Measurements from ENCODE around the gene STIM1.
A peak's percentile ranks its signal among the peaks of the same experiment; 100 is the strongest.
"Not testable (repeated sequence)": the region's sequence is repeated elsewhere in the genome, so short reads cannot be mapped to it uniquely, and the experiment has no call there.

Gene STIM1

GRCh38 chr11:3854977-3855807 is at the start of gene STIM1:
Gene STIM1, plus strand, starts transcription at chr11:3855664. Its CDS starts 607 bp downstream, at chr11:3856271.
- peak within 1 kb of the TSS; percentile 84 for H3K27ac ChIP-seq
- DNase-seq (ENCODE audit: low read depth, low spot score): peak; percentile 53

DNA sequence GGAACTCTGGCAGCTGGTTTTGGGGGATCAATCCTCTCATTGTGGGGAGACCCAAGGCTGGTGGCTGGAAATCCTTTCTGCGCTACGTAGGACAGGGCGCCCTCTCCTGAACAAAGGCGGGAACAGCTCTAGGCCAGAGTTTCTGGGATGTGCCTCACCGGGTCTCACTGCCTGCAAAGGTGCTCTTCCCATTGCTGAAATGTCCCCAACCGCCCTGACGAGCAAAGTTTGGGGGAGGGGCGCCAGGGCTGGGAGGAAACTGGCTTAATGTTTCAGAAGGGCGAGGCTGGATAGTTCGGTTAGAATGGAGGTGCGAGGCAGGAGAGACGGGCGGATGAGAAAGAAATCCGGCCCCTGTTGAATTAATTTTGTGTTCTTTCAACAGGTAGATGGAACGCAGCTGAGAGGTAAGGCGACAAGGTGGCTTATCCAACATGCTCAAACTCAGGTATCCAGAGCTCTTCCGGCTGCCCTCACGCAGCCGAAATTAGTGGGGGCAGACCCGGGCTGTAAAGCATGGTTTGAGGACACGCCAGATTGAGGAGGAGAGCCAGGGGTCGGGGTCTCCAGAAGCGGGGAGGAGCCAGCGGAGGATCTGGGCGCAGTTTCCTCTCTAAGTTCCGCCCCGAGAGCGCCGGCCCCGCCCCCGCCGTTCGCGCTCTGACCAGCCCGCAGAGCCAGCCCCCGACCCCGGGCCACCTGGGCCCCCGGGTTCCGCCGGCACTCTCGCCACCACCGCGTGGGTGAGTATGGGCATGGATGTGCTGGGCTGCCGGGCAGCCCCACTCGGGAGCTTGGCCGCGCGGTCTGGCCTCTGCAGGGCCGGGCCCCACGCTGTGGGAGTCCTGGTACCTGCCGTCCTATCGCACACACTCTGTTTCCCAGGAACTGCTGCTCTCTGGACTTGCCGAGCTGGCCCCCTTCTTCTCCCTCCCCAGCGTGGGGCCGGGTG is 47.3 kb upstream of the STIM1 start, which contains the start of gene PGAP2:
Gene PGAP2, plus strand, starts transcription at position 652 of the 952 bp plus-strand sequence. CDS start 2,700 bp downstream, outside the sequence.
- DNase-seq (ENCODE audit: low read depth, low spot score): peak; percentile 16
- H3K27ac ChIP-seq: peak within 1 kb of the TSS; percentile 64

DNA sequence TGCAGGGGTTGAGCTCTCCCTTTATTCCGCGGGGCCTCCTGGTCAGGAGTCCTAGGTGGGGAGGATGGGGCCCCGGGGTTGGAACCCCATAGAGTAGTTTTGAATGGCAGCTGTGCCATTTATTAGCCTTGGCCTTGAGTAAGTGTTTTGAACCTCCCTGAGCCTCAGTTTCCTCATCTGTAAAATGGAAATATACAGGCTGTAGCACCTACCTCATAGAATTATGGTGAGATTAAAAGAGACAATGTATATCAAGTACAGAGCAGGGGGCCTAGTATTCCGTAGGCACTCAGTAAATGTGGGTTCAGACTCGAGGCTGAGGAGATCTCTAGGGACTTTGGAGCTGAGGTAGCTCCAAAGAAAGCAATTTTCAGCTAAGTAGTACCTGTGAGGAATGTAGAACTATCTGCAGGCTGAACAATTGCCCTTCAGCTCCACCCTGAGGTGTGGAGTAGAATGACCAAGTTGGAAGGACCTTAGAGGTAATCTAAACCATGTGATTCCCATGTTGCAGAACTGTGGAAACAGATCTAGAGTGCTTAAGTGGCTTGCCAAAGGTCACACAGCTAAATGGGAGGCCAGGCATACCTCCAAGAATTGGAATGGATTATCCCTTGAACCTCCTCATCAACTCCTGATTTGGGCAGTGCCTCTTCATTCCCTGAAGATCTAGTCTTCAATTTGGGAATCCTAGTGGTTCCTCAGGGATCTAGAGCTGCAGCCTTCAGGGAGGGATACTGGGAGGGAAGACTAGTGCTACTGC is 46.4 kb upstream of the STIM1 start:
- peak; percentile 24 for DNase-seq (ENCODE audit: low read depth, low spot score)
- peak overlapping the region; percentile 64 for H3K27ac ChIP-seq

DNA sequence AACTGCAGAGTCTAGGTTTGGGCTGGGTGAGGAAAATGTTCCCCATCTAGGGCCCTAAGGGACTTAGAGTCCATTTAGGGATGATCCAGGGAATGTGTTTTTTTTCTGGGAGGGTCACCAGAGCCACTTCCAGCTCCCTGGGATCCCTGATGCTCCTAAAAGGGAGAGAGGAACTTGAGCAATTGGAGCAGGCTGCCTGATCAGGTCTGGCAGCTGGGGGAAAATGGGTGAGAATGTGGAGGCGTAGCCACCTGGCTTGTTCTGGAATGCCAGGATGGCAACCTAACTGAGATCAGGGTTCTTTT is 45.9 kb upstream of the STIM1 start:
- H3K27ac ChIP-seq: no peak overlapping the region
- DNase-seq (ENCODE audit: low read depth, low spot score): no peak

- H3K27ac ChIP-seq: no peak overlapping the region
- DNase-seq (ENCODE audit: low read depth, low spot score): no peak
Measured at GRCh38 chr11:3810446-3810845, 45.0 kb upstream of the STIM1 start.

- no peak for DNase-seq (ENCODE audit: low read depth, low spot score)
Measured at GRCh38 chr11:3810951-3811350, 44.5 kb upstream of the STIM1 start.

GRCh38 chr11:3814832-3815231 is 40.6 kb upstream of the STIM1 start:
- not testable (repeated sequence) for H3K27ac ChIP-seq; DNase-seq (ENCODE audit: low read depth, low spot score)

More at GRCh38 chr11:3810951-3811350, 44.5 kb upstream of the STIM1 start:
- no peak overlapping the region for H3K27ac ChIP-seq

GRCh38 chr11:3815845-3816244 is 39.6 kb upstream of the STIM1 start:
- no peak for DNase-seq (ENCODE audit: low read depth, low spot score)
- H3K27ac ChIP-seq: no peak overlapping the region

GRCh38 chr11:3816673-3817072 is 38.8 kb upstream of the STIM1 start:
- no peak overlapping the region for H3K27ac ChIP-seq
- DNase-seq (ENCODE audit: low read depth, low spot score): no peak

- DNase-seq (ENCODE audit: low read depth, low spot score): no peak
- H3K27ac ChIP-seq: no peak overlapping the region
Measured at GRCh38 chr11:3817181-3817800, 38.2 kb upstream of the STIM1 start.

GRCh38 chr11:3820971-3821370 is 34.5 kb upstream of the STIM1 start:
- no peak for DNase-seq (ENCODE audit: low read depth, low spot score)

DNA sequence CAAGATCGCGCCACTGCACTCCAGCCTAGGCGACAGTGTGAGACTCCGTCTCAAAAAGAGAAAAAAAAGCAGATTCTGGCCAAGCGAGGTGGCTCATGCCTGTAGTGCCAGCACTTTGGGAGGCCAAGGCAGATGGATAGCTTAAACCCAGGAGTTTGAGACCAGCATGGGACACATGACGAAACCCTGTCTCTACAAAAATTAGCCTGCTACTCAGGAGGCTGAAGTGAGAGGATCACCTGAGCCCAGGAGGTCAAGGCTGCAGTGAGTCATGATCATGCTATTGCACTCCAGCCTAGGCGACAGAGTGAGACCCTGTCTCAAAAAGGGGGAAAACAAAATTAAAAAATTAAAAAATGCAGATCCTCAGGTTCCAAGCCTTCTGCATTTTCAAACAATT is 33.2 kb upstream of the STIM1 start:
- no peak for DNase-seq (ENCODE audit: low read depth, low spot score)
- no peak overlapping the region for H3K27ac ChIP-seq

More at GRCh38 chr11:3820971-3821370, 34.5 kb upstream of the STIM1 start:
- no peak overlapping the region for H3K27ac ChIP-seq

DNA sequence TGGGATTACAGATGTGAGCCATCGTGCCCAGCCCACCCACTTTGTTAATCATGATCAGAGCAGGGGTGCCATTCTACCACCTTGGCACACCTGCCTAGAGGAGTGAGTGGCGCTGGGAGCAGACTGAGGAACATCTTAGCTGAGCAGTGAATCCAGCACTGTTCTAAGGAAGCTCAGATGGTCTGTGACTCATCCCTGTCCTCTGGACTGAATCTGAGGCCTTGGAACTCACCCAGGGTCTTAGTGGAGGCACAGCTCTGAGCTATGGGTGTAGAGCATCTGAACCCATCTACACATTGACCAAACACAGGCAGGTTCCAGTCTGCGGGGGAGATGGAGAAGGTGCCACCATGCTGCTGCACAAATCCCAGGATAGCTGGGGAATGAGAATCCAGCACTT is 32.2 kb upstream of the STIM1 start:
- H3K27ac ChIP-seq: no peak overlapping the region
- no peak for DNase-seq (ENCODE audit: low read depth, low spot score)

DNA sequence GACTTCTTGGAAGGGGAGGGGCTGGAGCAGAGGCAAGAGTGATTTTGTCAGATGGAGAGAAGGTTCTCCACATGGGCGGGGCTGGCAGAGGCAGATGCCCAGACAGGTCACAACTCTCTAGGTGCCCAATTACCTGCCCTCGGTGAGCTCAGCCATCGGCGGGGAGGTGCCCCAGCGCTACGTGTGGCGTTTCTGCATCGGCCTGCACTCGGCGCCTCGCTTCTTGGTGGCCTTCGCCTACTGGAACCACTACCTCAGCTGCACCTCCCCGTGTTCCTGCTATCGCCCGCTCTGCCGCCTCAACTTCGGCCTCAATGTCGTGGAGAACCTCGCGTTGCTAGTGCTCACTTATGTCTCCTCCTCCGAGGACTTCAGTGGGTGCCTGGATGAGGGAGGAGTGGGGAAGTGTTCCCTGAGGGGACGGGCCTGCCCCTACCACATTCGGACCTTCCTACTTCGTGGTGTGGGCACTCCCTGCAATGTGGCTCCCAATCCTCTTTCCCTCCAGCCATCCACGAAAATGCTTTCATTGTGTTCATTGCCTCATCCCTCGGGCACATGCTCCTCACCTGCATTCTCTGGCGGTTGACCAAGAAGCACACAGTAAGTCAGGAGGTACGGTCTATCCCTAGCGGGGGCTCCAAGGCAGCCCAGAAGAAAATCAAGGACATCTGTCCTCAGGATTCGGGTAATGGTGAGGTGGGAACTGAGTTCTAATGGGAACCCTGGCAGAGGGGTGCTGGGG is 31.5 kb upstream of the STIM1 start:
- DNase-seq (ENCODE audit: low read depth, low spot score): no peak
- no peak overlapping the region for H3K27ac ChIP-seq

DNA sequence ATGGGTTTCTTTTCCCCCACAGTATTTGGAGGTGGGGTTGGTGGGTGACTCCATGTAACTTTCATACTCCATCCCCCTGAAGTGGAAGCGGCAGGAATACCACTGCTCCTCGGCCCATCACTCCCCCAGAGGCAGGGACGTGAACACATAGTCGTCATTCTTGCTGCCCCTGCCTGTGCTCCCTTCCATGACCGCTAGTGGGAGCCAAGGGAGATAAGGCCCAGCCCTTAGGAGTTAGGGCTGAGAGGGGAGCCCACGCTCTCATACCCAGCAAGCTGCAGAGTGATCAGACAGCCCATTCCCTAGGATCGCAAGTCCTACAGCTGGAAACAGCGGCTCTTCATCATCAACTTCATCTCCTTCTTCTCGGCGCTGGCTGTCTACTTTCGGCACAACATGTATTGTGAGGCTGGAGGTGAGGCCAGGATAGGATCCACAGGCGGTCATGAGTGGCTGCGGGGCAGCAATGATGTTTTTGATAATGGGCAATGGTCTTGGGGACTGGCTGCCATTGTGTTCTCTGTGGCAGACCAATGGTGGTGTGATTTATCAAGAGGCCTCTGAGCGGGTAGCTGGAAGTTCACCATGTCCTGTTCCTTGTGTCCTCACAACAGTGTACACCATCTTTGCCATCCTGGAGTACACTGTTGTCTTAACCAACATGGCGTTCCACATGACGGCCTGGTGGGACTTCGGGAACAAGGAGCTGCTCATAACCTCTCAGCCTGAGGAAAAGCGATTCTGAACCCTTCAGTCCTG is 30.6 kb upstream of the STIM1 start:
- no peak overlapping the region for H3K27ac ChIP-seq
- no peak for DNase-seq (ENCODE audit: low read depth, low spot score)

DNA sequence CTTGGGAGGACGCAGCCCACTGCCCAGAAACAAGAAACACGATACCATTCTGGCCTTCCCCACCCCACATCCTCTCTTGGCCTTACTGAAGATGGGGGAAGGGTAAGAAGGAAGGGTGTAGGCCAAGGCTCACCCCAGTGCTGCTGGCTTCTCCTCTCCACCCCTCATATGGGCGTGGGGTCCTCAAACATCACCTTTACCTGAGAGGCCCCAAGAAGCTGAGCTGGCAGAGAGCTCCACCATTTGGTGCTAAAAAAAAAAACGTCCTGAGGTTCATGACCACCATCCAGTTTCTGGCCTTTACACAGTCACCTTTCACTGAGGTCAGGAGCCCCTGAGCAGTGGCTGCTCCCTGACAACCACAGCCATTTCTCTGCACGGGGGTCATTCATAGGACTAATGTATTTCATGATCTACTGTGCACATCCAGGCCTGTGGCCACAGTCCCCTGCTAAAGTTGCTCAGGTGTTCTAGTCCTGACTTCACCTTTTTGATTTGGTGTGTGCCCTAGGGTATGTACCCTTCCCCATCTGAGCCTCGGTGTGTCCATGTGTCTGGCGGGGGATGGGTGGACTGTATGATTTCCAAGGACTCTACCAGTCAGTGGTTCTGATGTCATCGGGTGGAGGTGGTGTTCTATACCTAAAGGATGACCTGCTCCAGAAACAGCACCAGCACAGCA is 29.9 kb upstream of the STIM1 start:
- H3K27ac ChIP-seq: no peak overlapping the region
- no peak for DNase-seq (ENCODE audit: low read depth, low spot score)

- no peak for DNase-seq (ENCODE audit: low read depth, low spot score)
- no peak overlapping the region for H3K27ac ChIP-seq
Measured at GRCh38 chr11:3826721-3827120, 28.7 kb upstream of the STIM1 start.

Data from epithelial cell of prostate (primary cell).